ENCODE data around the gene CMKLR1. TPM values are rescaled to one million over a fixed set of nuclear protein-coding genes. Genes with fewer than 3 reads are reported as not detected.

Gene CMKLR1
- total and polyA plus RNA-seq, 4 donors = 0.67 to 13.7 (median 5.8) TPM

- peaks cover 0 to 2% (median 0%) of the 10 kb centered on the region in 4 donors for H3K36me3 ChIP-seq (ENCODE audit: control insufficient read depth in 4 of 4, insufficient read depth in 3 of 4, low read depth in 1 of 4, low read length in 3 of 4)
- H3K27ac ChIP-seq (ENCODE audit: low read depth in 1 of 2, low read length in 2 of 2) = no peak overlapping the region
- DNase-seq (ENCODE audit: low spot score) = no peak
- no peaks in the 10 kb centered on the region for H3K9me3 ChIP-seq (ENCODE audit: control insufficient read depth in 4 of 4, low read length in 3 of 4)
- 60% methylated on average over 11 of the region's 11 CpGs for WGBS
- no peaks in the 10 kb centered on the region for H3K4me1 ChIP-seq (ENCODE audit: control insufficient read depth in 4 of 4, insufficient read depth in 4 of 4, low read length in 3 of 4)
- H3K27me3 ChIP-seq (ENCODE audit: control insufficient read depth in 4 of 4, insufficient read depth in 4 of 4, low read length in 3 of 4) = peaks cover 0 to 3% (median 0%) of the 10 kb centered on the region in 4 donors
- no peak overlapping the region for H3K9ac ChIP-seq (ENCODE audit: low read depth in 1 of 2, low read length in 2 of 2)
- no peak overlapping the region for H3K4me3 ChIP-seq (ENCODE audit: low read depth in 1 of 3, low read length in 3 of 3)
- TF ChIP-seq SP1 (IDR thresholded peaks at IDR 0.05) = peak; percentile 9
- no peak for TF ChIP-seq TAF1 (conservative IDR thresholded peaks at IDR 0.05)
- TF ChIP-seq NR2F2 (IDR thresholded peaks at IDR 0.05) = peak; percentile 31
- no peak for TF ChIP-seq HNF4G (IDR thresholded peaks at IDR 0.05)
Measured at GRCh38 chr12:108289350-108290161, 49.6 kb downstream of the CMKLR1 start.

GRCh38 chr12:108287227-108287626 lies 51.9 kb downstream of the CMKLR1 start:
- no peaks in the 10 kb centered on the region for H3K4me1 ChIP-seq (ENCODE audit: control insufficient read depth in 4 of 4, insufficient read depth in 4 of 4, low read length in 3 of 4)
- no peaks in the 10 kb centered on the region for H3K27me3 ChIP-seq (ENCODE audit: control insufficient read depth in 4 of 4, insufficient read depth in 4 of 4, low read length in 3 of 4)
- no peak overlapping the region for H3K4me3 ChIP-seq (ENCODE audit: low read depth in 1 of 3, low read length in 3 of 3)
- peaks cover 0 to 2% (median 0%) of the 10 kb centered on the region in 4 donors for H3K36me3 ChIP-seq (ENCODE audit: control insufficient read depth in 4 of 4, insufficient read depth in 3 of 4, low read depth in 1 of 4, low read length in 3 of 4)
- no peak for TF ChIP-seq FOXA2 (IDR thresholded peaks at IDR 0.05)
- no peaks in the 10 kb centered on the region for H3K9me3 ChIP-seq (ENCODE audit: control insufficient read depth in 4 of 4, low read length in 3 of 4)
- H3K9ac ChIP-seq (ENCODE audit: low read depth in 1 of 2, low read length in 2 of 2) = no peak overlapping the region
- WGBS = 95% methylated on average over 3 of the region's 3 CpGs
- H3K27ac ChIP-seq (ENCODE audit: low read depth in 1 of 2, low read length in 2 of 2) = no peak overlapping the region
- no peak for DNase-seq (ENCODE audit: low spot score)

DNA sequence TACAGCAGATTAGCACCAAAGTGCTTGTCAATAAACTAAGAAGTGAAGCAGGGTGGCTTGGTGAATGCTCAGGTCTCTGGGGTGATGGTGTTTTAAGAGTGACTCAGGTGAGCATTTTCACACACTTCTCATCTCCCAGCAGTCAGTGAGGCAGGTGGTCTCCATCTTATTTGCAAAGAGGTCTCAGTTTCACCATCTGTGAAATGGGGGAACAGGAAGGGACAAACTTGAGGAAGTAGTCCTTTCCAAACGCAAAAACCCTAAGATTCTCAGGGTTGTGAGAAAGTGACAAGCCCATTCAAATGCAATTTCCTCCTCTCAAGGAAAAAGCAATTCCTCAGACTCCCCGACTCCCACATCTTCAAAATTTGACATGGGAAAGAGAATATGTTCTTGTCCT lies 54.1 kb downstream of the CMKLR1 start:
- no peak overlapping the region for H3K27ac ChIP-seq (ENCODE audit: low read depth in 1 of 2, low read length in 2 of 2)
- H3K9me3 ChIP-seq (ENCODE audit: control insufficient read depth in 4 of 4, low read length in 3 of 4) = no peaks in the 10 kb centered on the region
- H3K27me3 ChIP-seq (ENCODE audit: control insufficient read depth in 4 of 4, insufficient read depth in 4 of 4, low read length in 3 of 4) = no peaks in the 10 kb centered on the region
- whole genome bisulfite sequencing = 46% methylated on average over 2 of the region's 2 CpGs
- TF ChIP-seq HNF4A (conservative IDR thresholded peaks at IDR 0.05) (no peak), SP1 (IDR thresholded peaks at IDR 0.05) (no peak), ATF3 (IDR thresholded peaks at IDR 0.05) (no peak)
- TF ChIP-seq, protein P1, sequence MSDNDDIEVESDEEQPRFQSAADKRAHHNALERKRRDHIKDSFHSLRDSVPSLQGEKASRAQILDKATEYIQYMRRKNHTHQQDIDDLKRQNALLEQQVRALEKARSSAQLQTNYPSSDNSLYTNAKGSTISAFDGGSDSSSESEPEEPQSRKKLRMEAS (IDR thresholded peaks at IDR 0.05) = no peak
- no peaks in the 10 kb centered on the region for H3K4me1 ChIP-seq (ENCODE audit: control insufficient read depth in 4 of 4, insufficient read depth in 4 of 4, low read length in 3 of 4)
- H3K9ac ChIP-seq (ENCODE audit: low read depth in 1 of 2, low read length in 2 of 2) = no peak overlapping the region
- no peak for DNase-seq (ENCODE audit: low spot score)
- H3K4me3 ChIP-seq (ENCODE audit: low read depth in 1 of 3, low read length in 3 of 3) = no peak overlapping the region
- no peaks in the 10 kb centered on the region for H3K36me3 ChIP-seq (ENCODE audit: control insufficient read depth in 4 of 4, insufficient read depth in 3 of 4, low read depth in 1 of 4, low read length in 3 of 4)

DNA sequence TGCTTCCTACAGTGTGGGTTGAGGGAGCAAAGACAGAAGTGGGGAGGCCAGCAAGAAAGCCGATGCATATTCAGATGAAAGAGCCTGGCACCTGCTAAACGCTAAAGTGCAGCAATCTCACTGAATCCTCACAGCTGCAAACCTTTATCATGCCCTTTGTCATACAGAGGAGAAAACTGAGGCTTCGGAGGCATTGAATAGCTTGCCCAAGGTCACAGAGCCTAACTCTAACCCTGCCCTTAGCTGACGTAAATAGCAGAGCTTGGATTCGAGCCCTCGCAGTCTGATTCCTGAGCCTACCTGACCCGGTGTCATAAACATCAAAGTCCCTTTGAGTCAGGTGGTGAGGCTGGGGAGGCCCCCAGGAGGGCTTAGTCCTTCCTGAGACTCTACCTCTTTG lies 54.9 kb downstream of the CMKLR1 start:
- H3K4me1 ChIP-seq (ENCODE audit: control insufficient read depth in 4 of 4, insufficient read depth in 4 of 4, low read length in 3 of 4) = no peaks in the 10 kb centered on the region
- H3K36me3 ChIP-seq (ENCODE audit: control insufficient read depth in 4 of 4, insufficient read depth in 3 of 4, low read depth in 1 of 4, low read length in 3 of 4) = no peaks in the 10 kb centered on the region
- H3K4me3 ChIP-seq (ENCODE audit: low read depth in 1 of 3, low read length in 3 of 3) = no peak overlapping the region
- 53% methylated on average over 7 of the region's 7 CpGs for WGBS
- H3K27ac ChIP-seq (ENCODE audit: low read depth in 1 of 2, low read length in 2 of 2) = no peak overlapping the region
- TF ChIP-seq GABPA (IDR thresholded peaks at IDR 0.05 in 1 of 2, conservative IDR thresholded peaks at IDR 0.05 in 1 of 2) = no peak
- TF ChIP-seq, protein P2, sequence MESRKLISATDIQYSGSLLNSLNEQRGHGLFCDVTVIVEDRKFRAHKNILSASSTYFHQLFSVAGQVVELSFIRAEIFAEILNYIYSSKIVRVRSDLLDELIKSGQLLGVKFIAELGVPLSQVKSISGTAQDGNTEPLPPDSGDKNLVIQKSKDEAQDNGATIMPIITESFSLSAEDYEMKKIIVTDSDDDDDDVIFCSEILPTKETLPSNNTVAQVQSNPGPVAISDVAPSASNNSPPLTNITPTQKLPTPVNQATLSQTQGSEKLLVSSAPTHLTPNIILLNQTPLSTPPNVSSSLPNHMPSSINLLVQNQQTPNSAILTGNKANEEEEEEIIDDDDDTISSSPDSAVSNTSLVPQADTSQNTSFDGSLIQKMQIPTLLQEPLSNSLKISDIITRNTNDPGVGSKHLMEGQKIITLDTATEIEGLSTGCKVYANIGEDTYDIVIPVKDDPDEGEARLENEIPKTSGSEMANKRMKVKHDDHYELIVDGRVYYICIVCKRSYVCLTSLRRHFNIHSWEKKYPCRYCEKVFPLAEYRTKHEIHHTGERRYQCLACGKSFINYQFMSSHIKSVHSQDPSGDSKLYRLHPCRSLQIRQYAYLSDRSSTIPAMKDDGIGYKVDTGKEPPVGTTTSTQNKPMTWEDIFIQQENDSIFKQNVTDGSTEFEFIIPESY (IDR thresholded peaks at IDR 0.05) = no peak
- TF ChIP-seq ATF3 (IDR thresholded peaks at IDR 0.05) = no peak
- no peak for TF ChIP-seq HNF4A (conservative IDR thresholded peaks at IDR 0.05)
- no peak for TF ChIP-seq HNF4G (IDR thresholded peaks at IDR 0.05)
- TF ChIP-seq FOXA2 (IDR thresholded peaks at IDR 0.05) = no peak
- H3K9ac ChIP-seq (ENCODE audit: low read depth in 1 of 2, low read length in 2 of 2) = no peak overlapping the region
- H3K9me3 ChIP-seq (ENCODE audit: control insufficient read depth in 4 of 4, low read length in 3 of 4) = no peaks in the 10 kb centered on the region
- peaks cover 0 to under 1% (median 0%) of the 10 kb centered on the region in 4 donors for H3K27me3 ChIP-seq (ENCODE audit: control insufficient read depth in 4 of 4, insufficient read depth in 4 of 4, low read length in 3 of 4)
- no peak for DNase-seq (ENCODE audit: low spot score)

All from liver (tissue), 9 donors.